Stimulated activated CD4-positive, alpha-beta T cell treated with anti-CD3 and anti-CD28 coated beads, Interleukin-2, amount 100 ng/mL, for 48 hours (primary cell): ENCODE measurements around the gene PPP2R3A.
A peak's percentile ranks its signal among the peaks of the same experiment; 100 is the strongest.
"Not testable (repeated sequence)": the region's sequence is repeated elsewhere in the genome, so short reads cannot be mapped to it uniquely, and the experiment has no call there.

Experiments
- DNase-seq, 2 donors: peaks; one replicate each; pipeline ENCODE4 v3.0.0-alpha.2; 2020

The PPP2R3A gene, protein sequence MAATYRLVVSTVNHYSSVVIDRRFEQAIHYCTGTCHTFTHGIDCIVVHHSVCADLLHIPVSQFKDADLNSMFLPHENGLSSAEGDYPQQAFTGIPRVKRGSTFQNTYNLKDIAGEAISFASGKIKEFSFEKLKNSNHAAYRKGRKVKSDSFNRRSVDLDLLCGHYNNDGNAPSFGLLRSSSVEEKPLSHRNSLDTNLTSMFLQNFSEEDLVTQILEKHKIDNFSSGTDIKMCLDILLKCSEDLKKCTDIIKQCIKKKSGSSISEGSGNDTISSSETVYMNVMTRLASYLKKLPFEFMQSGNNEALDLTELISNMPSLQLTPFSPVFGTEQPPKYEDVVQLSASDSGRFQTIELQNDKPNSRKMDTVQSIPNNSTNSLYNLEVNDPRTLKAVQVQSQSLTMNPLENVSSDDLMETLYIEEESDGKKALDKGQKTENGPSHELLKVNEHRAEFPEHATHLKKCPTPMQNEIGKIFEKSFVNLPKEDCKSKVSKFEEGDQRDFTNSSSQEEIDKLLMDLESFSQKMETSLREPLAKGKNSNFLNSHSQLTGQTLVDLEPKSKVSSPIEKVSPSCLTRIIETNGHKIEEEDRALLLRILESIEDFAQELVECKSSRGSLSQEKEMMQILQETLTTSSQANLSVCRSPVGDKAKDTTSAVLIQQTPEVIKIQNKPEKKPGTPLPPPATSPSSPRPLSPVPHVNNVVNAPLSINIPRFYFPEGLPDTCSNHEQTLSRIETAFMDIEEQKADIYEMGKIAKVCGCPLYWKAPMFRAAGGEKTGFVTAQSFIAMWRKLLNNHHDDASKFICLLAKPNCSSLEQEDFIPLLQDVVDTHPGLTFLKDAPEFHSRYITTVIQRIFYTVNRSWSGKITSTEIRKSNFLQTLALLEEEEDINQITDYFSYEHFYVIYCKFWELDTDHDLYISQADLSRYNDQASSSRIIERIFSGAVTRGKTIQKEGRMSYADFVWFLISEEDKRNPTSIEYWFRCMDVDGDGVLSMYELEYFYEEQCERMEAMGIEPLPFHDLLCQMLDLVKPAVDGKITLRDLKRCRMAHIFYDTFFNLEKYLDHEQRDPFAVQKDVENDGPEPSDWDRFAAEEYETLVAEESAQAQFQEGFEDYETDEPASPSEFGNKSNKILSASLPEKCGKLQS (N-terminal part only)

DNA sequence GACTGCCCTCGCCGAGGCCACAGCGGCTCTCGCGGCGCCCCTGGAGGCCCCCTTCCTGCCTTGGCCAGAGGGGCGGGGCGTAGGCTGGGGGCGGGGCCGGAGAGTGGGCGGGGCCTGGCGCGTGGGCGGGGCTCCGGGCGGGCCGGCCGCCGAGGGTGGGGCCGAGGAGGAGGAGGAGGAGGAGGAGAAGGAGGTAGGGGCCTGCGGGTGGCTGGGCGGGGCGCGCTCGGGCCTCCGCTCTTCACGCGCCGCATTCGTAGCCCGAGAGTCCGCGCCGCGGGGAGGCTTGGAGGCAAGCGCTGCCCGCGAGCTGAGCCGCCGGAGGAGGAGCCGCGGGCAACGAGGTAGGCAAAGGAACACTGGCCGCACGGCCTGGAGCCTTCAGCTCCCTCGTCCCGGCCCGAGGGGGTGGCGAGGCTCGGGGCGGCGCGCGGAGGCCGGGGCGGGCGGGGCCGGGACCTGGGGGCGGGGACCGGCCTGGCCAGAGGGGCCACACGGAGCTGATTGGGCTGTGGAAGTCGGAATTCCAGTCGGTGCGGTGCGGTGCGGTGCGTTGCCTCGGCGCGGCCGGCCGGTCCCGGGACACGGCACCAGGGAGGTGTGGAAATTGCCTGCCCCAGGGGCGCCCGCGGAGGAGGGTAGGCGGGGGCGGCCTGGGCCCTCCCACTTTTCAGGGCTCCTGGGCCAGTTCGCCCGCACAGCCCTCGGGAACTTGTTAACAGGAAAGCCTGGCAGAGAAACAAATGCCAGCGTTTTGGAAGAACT is at the start of gene PPP2R3A:
Gene PPP2R3A (plus strand): TSS at position 223 of the 765 bp plus-strand sequence. CDS start 35,771 bp downstream, outside the sequence.
- peak; percentile 39 to 66 for DNase-seq

DNA sequence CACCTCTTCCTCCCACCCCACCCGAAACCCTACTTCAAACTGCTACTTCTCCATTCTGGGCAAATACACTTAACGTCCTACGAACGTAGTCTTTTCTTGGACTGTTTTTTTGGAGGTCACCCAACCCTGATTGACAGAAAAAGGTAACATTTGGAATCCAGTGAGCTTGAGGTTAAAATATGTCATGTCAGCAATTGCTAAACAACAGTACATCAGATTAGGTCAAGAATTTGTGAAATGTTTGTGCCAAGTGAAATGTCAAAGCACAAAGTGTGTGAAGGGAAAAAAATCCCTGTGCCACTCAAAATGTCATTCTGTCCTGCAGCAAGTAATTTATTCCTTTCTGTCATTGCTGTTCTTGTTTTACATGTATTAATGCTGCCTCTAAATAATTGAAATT is 49.2 kb upstream of the PPP2R3A start:
- no peak for DNase-seq

DNA sequence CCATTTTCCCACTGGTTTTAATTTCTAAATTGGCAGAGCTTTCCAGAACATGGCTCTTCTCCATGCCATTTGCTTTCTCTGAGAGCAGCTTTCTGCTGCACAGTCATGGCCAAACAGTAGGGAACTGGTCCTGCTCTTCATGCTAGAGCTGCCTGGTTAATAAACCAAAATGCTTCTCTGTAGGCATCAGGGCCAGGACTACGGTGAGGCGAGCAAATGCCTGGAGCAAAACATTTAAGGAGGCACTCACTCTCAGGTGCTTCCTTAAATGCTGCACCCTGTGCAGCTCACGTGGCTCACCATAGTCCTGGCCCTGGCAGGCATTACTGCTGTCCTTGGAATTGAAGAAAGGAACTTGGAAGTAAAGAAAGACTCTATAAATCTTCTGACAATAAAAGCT is 48.5 kb upstream of the PPP2R3A start:
- no peak for DNase-seq

DNA sequence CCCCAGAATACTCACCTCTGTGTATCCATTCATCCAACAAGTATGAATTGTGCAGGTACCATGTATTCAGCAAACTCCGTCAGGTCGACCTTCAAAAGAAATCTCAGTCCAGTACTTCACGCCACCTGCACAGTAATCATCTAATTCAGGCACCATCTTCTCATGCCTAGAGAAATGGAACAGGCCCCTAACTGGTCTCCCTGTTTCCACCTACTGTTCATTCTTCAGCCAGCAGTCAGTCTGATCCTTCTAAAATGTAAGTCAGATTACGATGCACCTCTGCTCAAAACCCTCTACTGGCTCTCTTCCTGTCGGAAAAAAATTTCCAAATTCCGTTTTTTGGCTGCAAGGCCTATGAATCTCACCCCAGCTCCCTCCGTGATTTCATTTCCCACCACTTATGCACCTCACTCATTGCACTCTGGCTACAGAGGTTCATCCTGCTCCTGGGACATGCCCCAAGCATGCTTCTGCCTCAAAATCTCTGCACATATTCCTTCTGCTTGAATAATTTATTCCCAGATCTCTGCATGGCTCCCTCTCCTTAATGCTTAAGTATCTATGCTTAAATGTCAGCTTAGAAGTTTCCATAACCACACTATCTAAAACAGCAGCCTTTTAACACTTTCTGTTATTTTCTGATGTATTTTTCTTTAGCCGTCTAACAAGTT is 47.5 kb upstream of the PPP2R3A start:
- no peak for DNase-seq

DNA sequence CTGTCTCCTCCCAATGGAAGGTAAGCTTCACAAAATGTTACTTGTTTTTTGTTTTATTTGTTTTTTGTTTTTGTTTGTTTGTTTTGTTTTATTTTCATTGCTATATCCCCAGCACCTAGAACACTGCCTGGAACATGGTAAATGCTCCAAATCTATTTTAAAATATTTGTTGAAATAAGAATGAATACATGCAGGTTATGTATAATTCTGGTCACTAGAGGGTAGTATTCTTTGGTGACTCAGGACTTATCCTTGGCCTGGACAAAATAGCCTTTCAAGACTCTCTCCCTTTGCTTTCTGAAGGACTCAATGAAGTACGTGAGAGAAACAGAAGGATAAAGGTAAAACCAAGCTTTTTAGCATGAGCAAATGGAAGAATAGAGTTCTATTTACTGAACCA is 46.9 kb upstream of the PPP2R3A start:
- no peak for DNase-seq

DNA sequence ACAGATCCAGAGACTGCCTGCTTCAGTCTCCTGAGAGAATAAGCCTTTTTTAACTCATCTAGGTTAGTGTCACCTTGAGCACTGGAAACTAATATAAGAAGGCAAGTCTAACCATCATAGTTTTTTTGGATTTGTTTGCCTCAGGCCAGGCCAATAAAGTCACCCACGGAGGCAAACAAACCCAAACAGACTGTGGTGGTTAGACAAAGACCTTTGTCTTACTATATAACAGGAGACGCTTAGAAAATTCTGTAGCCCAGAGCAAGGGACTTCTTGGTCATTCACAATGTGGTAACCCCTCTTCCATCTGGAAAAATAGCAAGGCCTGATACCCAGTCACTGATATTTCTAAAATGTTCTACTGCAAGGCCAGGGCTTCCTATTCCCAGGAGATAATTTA is 45.3 kb upstream of the PPP2R3A start:
- no peak for DNase-seq

DNA sequence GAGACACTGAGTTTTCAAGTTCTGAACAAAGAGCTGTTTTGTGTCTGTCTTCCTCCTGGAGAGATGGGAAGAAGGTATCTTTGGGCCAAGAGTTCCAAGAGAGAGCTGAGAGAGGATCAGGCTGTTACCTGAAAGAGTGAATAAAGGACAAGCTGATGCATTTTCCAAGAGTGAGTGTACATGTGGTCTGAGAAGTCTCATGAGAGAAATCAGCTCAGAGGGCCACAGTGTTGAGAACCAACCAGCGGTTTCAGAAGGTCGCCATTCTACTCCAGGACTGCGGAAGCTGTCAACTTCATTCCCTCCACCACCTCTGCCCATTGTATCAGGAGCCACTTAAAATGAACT is 42.7 kb upstream of the PPP2R3A start:
- DNase-seq, result no peak

DNA sequence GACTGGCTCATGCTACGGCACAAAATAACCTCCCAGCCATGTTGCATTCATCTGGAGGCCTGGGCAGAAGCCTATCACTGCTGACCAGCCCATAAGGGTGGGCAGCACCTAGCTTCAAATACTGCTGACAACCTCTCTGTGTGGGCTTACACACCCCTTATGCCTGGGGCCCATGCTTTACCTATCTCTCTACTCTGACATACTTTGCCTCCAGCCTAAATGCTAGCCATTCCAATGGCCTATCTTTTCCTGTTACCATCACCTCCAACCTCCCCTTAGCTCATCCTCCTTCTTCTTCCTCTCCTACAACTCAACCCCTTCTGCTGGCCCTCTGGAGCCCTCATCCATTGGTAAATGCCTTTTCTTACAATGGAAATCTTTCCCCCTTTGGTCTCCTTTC is 41.0 kb upstream of the PPP2R3A start:
- DNase-seq, result no peak

DNA sequence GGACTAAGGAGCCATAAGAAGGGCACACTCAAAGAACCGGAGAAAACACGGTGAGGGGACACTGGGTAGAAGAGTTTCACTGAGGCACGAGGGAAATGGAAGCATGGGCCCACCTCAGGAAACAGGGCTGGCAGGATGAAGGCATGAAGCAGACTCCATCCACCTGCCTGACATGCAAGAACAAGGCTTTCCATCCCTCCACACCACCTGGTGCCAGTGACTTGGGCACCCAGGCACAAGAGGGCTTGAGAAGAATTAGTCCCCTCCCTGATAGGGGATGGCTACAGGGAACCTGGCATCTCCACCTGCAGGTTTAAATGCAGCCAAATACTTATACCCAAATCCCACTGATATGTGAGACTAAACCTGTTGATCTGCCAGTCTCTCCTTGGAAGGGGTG is 38.9 kb upstream of the PPP2R3A start:
- DNase-seq, result no peak

DNA sequence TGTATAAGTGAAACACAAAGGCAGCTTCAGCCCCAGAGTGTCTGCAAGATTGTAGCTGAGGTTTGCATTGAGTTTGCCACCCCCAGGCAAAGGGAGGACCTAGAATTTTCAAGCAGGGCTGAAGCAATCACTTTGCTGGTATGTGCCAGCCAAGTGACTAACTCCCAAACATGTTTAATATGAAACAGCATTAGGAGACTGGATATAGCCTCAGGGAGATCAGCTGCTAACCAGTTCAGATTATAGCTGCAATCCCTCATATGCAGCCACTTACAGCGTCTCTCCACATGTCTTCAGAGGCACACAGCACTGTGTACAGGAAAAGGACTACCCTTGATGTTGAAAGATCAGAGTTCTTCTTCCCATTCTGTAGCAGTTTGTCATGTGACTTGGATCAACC is 38.4 kb upstream of the PPP2R3A start:
- no peak for DNase-seq

DNA sequence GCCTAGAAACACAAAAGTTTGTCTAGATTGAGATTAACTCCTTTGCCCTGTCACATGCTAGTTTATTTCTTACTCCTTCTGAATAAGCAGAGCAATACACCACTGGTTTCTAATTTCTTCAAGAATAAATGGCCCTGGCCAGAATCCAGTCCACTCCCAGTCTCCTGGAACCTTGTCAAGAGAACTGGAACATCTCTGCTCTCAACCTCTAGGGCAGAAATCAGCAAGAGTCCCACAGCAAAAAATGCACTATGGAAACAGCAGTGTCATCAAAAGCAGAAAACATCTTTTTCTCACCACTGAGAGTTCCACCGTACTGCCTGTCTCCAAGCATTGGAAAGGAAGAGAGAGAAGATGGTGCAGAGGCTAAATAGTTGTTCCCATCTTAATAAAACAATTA is 35.9 kb upstream of the PPP2R3A start:
- DNase-seq, result no peak

DNA sequence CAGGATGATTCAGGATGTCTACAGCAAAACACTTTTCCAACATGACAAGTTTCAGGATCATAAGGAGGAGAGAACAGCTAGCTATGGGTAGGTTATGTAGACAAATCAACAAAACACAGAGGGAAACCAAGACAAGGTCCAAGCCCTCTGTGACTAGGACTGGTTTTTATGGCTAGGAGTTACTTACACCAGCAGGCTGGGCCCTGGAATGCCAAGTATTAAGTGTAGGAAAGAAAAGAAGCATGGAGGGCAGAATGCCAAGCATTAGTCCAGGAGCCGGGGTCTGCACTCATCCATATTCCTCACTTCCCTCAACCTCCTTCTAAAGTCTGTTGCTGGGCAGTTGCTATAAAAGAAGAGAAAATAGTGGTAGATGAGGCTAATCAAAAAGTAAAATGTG is 35.3 kb upstream of the PPP2R3A start:
- DNase-seq, result no peak

DNA sequence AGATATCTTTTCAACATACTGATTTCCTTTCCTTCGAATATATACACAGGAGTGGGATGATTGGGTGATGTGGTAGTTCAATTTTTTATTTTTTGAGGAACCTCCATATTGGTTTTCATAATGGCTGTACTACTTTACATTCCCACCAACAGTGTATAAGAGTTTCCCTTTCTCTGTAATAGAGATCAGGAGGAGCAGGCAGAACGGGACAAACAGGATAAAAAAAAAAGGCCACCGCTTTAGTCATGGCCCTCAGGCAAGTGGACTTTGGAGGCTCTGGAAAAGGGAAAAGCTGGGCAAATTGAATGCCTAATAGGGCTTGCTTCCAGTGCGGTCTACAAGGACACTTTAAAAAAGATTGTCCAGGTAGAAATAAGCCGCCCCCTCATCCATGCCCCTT is 30.4 kb upstream of the PPP2R3A start:
- not testable (repeated sequence) for DNase-seq

DNA sequence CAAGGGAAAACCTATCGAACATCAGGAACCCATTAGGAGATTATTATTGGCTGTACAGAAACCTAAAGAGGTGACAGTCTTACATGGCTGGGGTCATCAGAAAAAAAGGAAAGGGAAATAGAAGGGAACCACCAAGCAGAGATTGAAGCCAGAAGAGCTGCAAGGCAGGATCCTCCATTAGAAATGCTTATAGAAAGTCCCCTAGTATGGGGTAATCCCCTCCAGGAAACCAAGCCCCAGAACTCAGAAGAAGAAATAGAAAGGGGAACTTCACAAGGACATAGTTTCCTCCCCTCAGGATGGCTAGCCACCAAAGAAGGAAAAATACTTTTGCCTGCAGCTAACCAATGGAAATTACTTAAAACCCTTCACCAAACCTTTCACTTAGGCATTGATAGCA is 27.8 kb upstream of the PPP2R3A start:
- not testable (repeated sequence) for DNase-seq

DNA sequence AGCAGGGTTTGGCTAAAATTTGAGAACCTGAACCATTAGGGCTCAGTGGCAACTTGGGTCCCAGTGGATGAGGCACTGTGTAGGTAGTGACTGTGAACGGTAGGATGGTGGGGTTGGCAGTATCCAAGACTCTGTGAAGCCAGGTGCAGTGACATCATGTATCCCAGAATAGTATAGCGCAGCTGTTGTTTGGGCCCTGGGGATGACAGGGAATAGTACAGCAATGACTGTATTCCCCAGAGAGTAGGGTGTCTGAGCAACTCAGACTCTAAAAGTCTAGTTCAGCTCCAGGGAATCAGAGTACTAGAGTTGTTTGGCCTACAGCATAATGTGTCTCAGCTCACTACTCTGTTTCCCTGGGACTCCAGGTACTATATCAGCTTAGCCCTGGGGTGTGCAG is 20.7 kb upstream of the PPP2R3A start:
- no peak for DNase-seq

DNA sequence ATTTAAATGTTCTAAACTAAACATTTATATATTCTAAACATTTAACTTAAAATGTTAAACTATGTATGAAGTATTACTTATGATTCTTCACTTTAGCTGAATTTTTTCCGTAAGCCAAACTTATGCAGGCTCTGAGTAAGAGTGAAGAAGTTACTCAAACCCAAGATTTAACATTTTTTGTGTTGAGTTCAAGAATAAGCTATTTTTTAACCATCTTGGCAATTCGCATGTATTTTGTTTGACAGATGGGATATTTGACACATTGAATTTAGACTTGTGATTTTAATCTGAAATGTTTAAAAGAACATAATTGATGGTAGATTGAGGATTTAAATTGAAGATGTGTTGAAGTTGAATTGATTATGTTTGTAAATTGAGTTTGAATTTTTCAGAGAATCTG is 14.6 kb upstream of the PPP2R3A start:
- DNase-seq, result no peak

DNA sequence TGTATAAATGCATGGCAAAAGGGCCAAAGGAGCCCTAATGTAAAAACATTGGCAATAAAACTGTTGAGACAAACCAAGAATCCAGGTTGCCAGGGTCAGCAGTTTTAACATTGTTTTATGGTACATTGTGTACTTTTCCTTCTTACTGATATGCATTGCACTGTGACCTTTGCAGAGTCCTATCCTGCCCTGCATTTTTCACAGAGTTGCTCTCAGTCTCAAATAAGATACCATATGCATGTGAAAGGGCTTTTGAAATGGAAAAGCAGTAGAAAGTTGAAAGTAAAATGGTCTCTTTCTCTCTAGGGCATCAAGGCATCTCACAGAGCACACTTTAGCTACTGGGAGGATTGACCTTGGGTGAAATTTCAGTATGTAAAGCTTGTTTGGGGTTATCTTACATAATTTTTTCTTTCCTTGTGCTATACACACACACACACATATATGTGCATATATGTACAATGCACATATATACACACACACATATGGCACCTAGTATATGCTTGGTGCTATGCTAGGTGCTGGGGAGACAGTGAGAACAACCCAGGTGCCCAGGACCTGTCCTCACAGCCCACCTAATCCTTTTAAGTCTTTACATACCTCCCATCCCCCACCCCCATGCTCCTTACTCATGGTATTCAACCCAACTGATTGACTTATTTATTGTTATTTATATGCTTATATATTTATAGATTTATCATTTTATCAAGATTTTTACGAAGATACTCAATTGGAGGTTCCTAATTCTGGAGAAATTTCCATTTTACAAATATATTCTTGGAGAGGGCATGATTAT is 1.2 kb upstream of the PPP2R3A start:
- no peak for DNase-seq

DNA sequence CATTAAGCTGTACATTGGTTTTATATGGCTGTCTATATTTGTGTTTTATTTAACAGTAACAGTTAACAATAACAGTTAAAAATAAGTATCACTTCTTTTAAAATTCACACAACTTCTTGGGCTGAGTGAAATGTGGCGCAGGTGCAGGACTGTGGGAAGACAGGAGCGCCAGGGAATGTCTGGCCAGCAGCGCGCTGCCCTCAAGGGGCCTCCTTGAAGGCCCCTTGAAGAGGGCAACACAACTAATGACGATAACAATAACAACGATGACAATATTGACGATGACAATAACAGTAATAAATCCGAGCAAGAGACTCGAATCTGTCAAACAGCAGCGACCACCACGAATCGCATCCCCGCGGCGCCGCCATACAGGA is 411 bp upstream of the PPP2R3A start:
- no peak for DNase-seq

DNA sequence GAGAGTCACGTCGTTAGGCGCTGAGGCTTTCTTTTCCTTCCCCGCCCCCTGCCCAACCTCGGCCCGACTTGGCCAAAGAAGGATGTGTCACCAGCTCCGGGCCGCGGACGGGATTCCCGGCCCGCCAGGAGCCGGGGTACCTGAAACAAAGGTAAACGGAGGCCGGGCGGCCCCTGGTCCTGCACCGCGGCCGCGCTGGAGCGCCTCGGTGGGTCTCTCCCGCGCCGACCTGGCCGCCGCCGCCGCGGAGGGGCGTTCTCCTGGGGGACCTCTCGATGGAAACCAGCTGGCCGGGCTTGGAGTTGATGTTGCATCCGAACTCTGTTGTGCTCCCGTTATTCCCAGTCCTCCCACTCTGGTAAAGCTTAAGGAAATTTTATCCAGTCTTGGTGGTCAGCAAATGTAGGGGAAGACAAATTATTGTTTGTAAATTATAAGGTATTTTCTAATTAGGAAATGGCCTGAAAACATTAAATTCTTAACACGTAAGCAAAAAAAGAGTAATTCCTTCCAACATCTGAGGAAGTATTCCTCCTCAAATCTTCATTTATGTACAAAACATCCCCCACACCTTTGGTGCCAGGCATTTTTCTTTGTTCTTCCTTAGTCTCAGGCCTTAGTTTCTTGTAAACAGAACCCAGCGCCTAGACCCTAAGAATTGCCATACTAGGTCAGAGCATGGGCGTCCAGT is 888 bp downstream of the PPP2R3A start:
- DNase-seq, result no peak

DNA sequence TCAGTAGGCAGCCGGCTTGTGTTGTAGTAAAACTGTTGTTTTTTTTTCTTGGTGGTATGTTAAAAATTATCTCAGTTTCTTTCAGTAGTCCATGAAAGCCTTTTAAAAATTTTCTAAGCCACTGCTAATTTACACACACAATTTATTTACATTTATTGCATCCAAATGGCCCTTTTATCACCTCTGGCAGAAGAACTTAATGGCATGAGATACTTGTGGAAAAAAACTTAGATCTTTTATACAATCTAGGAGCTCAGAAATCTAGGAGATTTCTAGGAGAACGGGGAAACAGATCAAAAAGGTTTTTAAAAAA is 1.4 kb downstream of the PPP2R3A start:
- DNase-seq, result no peak

DNA sequence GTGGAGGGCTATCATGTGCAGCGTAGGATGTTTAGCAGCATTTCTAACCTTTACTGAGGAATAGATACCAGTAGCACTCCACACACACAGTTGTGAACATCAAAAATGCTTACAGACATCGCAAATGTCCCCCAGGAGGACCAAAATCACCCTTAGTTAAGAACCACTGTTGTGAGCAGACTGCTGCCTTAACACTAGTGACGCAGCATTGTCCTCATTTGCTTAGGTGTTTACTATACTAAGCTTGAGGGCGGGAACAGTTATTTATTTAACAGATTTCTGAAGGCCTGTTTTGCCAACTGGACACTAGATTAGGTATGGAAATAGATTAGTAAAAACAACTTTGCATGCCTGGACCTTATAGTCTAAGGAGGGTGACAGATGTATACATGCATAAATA is 2.3 kb downstream of the PPP2R3A start:
- DNase-seq, result no peak
